ENCODE measurements around the gene LDLRAD4.
A peak's percentile ranks its signal among the peaks of the same experiment; 100 is the strongest.

The LDLRAD4 gene

GRCh38 chr18:13206301-13206700 is 12.3 kb upstream of the LDLRAD4 start:
- no peak for DNase-seq

GRCh38 chr18:13207294-13207693 is 11.3 kb upstream of the LDLRAD4 start:
- no peak for DNase-seq

GRCh38 chr18:13211534-13211933 is 7.0 kb upstream of the LDLRAD4 start:
- DNase-seq = no peak

DNA sequence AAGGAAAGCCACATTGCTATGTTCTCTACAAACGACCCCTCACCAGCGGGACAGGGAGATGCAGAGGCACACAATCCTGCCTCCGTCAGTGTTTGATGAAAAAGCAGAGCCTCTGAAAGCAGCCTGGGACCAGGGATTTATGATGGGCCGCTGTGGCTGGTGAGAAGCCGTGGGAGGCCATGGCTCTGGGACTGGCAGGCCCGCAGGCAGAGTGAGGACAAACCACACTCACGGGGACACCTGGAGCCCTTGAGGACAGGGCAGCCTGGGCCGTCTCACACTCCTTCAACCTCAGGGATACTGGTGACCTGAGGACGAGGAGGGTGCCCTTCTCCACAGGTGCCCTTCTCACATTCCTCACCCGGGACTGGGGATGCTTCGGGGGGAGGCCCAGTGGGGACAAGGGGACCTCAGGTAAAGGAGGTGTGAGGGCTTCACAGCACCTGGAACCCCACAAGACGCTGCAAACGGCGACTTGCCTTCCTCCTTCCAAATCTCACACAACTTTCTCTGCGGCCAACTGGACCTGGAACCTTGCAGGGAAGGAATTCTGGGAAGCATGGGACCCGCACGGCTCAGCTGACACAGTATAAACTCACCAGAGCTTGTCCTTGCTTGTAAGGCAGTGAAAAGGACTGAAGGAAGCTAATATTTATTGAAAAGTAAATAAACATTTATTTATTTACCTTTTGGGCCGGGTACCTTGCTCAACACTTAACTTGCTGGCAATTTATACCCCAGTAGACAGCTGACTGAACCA is 5.3 kb upstream of the LDLRAD4 start:
- no peak for DNase-seq

GRCh38 chr18:13214609-13215008 is 4.0 kb upstream of the LDLRAD4 start:
- no peak for DNase-seq

DNA sequence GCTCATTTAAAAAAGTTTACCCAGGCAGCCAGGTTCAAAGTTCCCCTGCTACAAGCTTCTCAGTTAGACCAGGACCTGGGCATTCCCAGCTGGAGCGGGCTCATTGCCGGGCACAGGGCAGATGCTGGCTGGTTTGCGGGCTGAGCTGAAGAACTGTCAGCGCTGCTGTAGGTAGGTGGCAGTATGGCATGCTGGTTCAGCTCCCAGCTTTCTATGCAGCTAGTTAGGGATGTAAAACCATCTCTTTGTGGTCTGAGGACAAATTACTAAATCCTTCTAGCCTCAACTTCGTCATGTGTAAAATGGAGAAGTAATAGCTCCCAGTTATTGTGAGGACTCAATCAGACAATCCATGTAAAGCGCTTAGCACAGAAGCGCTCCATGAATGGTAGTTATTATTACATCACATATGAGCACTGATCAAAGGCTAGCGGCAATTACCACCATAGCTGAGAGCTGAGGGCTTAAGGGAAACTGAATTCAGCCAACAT is 2.4 kb upstream of the LDLRAD4 start:
- DNase-seq = peak; percentile 73

DNA sequence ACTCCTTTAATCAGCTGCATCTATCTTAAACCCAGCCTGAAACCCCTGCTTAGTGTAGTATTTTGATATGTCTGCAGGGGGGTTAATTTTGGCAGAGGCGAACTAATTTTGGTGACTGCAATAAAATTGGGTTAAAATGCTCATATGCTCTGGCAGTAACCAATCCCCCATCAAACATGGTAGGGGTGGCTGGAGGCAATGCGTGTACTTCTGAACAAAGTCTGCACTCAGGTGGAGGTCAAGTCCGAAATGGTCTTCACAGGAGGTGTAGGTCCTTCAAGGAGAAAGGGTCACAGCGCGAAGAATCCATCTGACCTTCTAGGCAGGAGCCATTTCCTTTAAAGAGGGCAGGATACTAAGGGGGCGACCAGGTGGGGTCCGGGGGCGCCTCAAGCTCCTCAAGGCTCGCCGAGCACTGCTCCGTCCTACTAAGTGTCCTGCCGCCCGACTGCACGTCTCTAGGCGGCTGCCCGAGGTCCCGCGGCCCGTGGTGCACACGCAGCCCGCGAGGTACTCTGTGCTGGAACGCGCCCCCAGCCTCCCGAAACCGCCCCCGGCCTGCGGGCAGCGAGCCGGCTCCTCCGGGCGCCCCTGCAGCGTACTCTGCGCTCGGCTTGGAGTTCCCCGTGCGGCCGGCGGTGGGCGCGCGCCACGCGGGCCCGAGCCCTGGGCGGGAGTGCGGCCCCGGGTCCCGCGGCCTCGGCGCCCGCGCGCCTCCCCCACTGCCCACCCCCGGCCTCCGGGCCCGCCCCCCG is 1.7 kb upstream of the LDLRAD4 start:
- peak; percentile 5 for DNase-seq

GRCh38 chr18:13217466-13217961 is 1.0 kb upstream of the LDLRAD4 start:
- peak; percentile 34 for DNase-seq

DNA sequence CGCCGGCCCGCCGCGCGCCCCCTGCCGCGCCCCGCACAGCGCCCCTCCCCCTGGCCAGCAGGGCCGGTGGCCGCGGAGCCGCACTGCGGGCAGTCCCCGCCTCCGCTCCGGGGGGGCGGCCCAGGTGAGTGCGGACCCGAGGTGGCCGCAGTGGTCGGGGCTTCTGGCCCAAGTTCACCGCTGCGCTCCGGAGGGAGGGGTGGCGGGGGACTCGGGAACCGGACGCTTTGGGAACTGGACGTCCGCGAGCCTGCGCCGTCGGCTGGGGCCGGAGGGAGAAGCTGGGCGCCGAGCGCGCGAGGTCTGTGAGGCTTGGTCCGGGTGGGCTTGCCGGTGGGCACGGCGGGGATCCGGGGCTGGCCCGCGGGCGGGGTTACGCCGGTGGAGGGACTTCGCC is 591 bp upstream of the LDLRAD4 start:
- no peak for DNase-seq

GRCh38 chr18:13218997-13219396 is 437 bp downstream of the LDLRAD4 start:
- DNase-seq = no peak

- DNase-seq = no peak
Measured at GRCh38 chr18:13219593-13220159, 1.1 kb downstream of the LDLRAD4 start.

DNA sequence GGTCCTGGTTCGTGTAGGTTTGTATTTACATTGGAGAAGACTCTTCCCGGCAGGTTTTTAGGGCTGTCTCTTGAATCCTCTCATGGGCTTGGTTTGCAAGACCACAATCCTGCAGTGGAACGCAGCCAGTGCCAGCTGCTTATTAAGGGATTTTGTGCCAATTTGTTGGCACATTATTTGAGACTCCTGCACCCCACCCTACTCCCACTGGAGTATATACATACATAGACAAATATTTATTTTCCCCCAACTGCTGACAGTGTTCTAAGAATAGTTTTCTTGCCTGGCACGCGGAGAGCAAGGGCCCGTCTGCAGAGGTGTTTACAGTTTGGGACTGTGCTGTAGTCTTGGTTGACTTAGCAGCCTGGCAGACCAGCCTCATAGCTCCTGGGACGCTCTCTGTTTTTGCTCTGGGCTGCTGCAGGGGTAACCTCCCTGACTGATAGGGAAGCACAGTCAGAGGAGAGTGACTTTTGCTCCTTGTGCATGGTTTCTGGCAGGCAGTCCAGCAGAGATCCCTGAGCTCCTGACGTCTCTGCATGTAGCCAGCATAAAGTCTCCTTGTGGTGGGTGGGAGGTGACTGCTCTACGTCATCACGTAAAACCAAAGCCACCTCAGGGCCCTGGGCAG is 1.9 kb downstream of the LDLRAD4 start:
- peak; percentile 14 for DNase-seq

GRCh38 chr18:13221869-13222855 is 3.6 kb downstream of the LDLRAD4 start:
- peak; percentile 88 for DNase-seq

- DNase-seq = peak; percentile 99
Measured at GRCh38 chr18:13222856-13223281, 4.3 kb downstream of the LDLRAD4 start.

DNA sequence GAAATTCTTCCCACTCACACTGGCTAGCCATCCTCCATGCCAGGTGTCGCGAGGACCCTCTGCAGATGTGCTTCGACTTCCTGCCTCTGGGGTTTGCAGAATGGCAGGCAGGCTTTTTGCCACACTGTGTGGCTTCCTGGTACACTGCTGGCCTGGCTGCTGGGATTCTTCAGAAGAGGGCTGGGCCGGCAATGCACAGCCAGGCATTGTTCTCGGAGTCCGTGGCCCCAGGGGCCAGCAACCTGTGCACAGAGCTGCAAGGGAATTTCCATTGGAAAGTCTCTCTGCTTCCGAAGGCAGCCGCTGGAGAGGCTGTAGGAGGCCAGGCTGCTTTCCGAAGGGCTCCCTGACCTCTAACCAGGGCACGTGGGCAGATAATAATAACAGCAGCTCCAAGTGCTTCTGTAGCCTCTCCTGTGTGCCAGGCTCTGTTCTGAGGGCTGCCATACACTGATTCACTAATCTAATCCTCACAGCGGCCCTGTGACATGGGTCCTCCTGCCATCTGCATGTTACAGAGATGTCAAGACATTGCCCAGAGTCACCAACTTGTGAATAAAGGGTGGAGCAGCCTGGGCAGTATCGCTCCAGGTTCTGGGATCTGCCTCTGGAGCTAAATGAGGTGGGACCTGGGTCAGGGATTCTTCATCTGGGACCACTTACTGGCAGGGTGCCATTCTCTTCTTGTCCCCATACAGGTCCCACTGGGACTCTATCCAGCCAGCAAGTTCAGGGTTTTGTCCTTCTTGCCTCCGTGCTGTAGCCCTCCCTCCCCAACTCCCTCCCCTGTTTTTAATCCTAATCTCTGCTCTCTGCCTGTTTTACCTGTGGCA is 5.0 kb downstream of the LDLRAD4 start:
- DNase-seq = no peak

DNA sequence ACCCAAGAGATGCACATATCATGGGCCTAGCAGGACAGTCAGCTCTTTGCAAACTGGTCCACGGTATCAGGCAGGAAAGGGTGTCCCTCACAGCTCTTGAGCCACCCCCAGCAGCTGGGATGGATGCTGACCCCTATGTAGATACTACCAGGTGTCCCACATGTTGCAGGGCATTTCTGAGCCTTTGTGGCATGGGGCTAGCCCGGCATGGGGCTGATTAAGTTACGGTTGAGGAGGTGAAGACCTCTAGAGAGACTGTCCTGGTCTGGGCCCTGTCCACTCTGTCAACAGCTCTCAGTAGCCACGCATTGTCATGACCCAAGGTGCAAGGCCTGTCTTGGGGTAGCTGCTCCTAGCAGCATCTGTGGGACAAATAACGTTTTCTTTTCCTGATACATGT is 6.7 kb downstream of the LDLRAD4 start:
- no peak for DNase-seq

GRCh38 chr18:13226533-13227144 is 8.1 kb downstream of the LDLRAD4 start:
- DNase-seq = no peak

DNA sequence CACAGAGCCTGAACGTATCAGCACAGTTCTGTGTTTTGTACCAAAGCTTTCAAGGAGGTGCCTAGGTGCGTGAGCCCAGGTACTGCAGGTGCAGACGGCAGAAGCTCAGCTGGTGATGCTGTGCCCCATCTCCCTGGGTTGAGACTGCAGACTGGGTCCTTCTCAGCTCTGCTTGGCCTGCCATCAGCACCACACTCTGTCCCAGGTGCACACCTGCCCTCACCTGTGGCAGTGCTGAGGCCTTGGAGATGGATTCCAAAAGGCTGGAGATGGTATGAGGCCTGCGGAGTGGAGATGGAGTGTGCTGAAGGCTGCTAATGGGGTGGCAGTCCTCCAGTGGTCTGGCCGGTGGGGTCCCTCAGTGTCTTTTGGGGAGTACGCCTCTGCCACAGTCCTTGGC is 9.3 kb downstream of the LDLRAD4 start:
- DNase-seq = no peak

DNA sequence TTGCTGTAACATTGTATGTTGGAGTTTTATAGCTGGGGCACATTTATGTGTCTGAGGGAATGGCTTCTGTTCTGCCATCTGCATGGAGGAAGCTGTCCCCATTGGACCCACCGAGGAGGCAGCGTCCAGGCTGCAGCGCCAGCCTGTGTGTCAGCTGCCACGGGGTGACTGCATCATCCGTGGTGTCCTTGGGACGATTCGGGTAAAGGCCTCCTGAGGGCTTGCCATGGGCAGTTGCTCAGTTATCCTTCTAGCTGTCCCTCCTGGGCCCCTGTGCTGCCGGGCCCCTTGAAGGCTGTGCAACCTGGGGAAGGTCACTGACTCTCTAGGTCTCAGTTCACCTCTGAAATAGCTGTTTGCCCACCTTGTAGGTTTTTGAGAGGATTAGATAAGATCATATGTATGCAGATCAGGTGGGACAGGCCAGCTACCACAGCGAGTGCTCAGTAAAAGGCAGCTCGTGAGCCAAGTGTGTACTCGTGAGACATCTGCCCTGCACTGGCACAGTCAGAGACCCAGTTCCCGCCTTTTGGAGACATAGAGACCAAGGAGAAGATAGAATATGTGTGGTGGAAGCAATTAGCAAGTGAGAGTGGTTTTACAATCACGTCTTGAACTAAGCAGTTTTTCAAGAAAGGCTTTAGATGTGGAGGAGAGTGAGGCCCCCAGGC is 10.6 kb downstream of the LDLRAD4 start:
- DNase-seq = no peak

DNA sequence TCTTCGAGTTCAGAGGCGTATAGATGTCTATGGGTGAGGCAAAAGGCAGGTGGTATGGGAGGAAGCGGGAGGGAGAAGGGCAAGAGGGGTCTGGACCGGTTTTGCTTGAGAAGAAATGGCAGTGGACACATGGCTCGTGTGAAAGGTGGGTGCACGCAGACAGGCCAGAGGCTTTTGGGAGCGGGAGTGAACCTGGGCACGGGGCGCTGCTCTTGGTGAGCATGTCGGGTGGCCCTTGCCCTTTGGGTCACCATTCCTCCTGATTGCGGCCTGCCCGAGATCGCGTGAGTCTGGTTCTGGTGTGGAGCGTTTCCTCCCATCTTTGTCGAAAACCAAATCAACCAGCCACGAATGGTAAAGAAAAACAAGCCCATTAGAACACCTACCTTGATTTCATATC is 12.6 kb downstream of the LDLRAD4 start:
- DNase-seq = no peak
